Activated CD8-positive, alpha-beta T cell treated with anti-CD3 and anti-CD28 coated beads, Interleukin-2, amount 10 ng/mL, durations not matched to agents 7 days and 5 days (primary cell): ENCODE measurements around the gene KLK15. TPM values are rescaled to one million over a fixed set of nuclear protein-coding genes. Genes with fewer than 3 reads are reported as not detected.
"Not testable (repeated sequence)": the region's sequence is repeated elsewhere in the genome, so short reads cannot be mapped to it uniquely, and the experiment has no call there.

Experiments used
- ATAC-seq: fragments of 150-1000 bp; cut with Tn5 transposase; one replicate; pipeline ENCODE4 v1.10.0; 2021; ENCODE audit warnings: moderate library complexity
- CTCF ChIA-PET: fragments of 350-600 bp; sonication (Branson Sonifier 250); formaldehyde crosslinking; loops from one replicate; lab custom pipeline; 2021; ENCODE audit warnings: antibody characterized with exemption; lab: Charles Lee
- POLR2A ChIA-PET: fragments of 350-600 bp; sonication (Branson Sonifier 250); formaldehyde crosslinking; loops from one replicate; lab custom pipeline; 2021; ENCODE audit warnings: antibody characterized with exemption; lab: Charles Lee
- DNase-seq: peaks from one replicate; pipeline ENCODE4 v3.0.0-alpha.2; 2020
- H3K27ac Mint-ChIP-seq: one replicate; pipeline ENCODE4 v1.8.0; 2021; ENCODE audit warnings: mild to moderate bottlenecking, mixed read lengths
- H3K27me3 Mint-ChIP-seq: one replicate; pipeline ENCODE4 v1.8.0; 2021; ENCODE audit warnings: low read depth, mixed read lengths
- H3K36me3 Mint-ChIP-seq: one replicate; pipeline ENCODE4 v1.8.0; 2021; ENCODE audit warnings: low read depth, mixed read lengths
- H3K4me1 Mint-ChIP-seq: one replicate; pipeline ENCODE4 v1.8.0; 2021; ENCODE audit warnings: low read depth, mixed read lengths
- H3K4me3 Mint-ChIP-seq: one replicate; pipeline ENCODE4 v1.8.0; 2021; ENCODE audit warnings: mild to moderate bottlenecking, mixed read lengths
- H3K9me3 Mint-ChIP-seq: one replicate; pipeline ENCODE4 v1.8.0; 2022; ENCODE audit warnings: mixed read lengths; ENCODE audit not compliant: insufficient read depth
- total RNA-seq, 2 experiments: library from RNA; stranded (reverse); gene quantifications; one replicate each; pipeline ENCODE4 v1.2.3, GENCODE V29; 2021

The KLK15 gene
- total RNA-seq, 2 experiments from 2014 or later: not detected

DNA sequence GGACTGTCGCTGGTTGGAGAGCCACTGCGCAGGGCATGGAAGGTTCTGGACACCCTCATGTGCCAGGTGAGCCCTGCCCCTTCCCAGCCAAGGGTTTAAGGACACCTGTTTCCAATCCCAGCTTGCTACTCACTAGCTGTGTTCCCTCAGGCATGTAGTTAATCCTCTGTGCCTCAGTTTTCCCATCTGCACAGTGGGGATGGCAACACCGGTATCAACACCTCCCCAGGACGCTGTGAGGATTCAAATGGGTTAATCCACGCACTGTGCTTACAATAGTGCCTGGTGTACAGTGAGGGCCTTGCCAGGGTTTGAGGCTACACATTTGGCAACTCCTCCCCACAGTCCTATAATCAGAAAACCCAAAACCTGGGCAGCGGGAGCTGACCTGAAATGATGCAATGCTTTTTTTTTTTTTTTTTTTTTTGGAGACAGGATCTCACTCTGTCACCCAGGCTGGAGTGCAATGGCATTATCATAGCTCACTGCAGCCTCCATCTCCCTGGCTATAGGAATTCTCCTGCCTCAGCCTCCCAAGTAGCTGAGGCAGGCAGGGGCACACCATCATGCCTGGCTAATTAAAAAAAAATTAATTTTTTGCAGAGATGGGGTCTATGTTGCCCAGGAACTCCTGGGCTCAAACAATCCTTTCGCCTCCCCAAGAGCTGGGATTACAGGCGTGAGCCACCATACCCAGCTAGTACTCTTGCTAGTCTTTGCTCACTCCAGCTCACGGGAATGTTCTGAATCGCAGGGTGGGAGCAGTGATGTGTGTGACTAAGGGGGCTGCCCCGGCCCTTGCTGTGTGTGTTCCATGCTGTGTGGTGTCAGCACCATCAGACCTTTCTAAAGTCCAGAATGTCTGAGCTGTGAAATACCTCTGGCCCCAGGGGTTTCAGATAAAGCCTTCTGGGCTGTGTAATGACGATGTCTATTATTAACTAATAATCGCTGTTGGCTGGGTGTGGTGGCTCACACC is 40.8 kb downstream of the KLK15 start:
- POLR2A ChIA-PET: interaction anchor here (5.0 kb wide), 1 partner anchor 12 kb away, joined by 29 read pairs; no protein-coding TSS in a partner anchor
- CTCF ChIA-PET: interaction anchor here (0.6 to 1.1 kb wide), 4 partner anchors 15 to 255 kb away, joined by 3 to 4 read pairs (median 3); no protein-coding TSS in a partner anchor
- Mint-ChIP-seq H3K27me3 (no peaks in the 10 kb centered on the region), H3K4me1 (peaks cover 4% of the 10 kb centered on the region), H3K27ac (no peak overlapping the region), H3K9me3 (no peaks in the 10 kb centered on the region), H3K4me3 (no peak overlapping the region), H3K36me3 (peaks cover 8% of the 10 kb centered on the region)
- no peak for DNase-seq
- no peak for ATAC-seq

DNA sequence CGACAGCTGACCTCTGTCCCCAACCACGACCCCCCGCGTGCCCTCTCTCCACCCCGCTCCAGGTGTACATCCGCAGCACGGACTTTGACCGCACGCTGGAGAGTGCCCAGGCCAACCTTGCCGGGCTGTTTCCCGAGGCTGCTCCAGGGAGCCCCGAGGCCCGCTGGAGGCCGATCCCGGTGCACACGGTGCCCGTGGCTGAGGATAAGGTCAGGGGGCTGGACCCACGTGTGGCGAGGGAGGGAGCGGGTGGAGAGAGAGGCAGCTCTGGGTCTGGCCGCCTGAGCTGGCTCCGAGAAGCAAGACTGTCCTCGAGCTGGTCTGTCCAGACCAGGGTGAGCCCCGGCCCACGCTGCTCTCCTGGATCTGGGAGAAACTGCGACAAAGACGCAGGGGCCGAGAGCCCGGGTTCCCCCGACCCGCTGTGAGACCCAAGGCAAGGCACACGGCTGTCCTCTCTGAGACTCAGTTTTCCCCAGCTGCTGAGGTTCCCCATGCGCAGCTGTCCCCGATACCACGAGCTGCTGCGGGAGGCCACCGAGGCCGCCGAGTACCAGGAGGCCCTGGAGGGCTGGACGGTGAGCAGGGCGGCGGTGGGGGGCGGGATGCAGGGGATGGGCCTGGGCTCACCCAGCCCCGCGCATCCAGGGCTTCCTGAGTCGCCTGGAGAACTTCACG is 41.6 kb downstream of the KLK15 start:
- CTCF ChIA-PET: no interaction called here

DNA sequence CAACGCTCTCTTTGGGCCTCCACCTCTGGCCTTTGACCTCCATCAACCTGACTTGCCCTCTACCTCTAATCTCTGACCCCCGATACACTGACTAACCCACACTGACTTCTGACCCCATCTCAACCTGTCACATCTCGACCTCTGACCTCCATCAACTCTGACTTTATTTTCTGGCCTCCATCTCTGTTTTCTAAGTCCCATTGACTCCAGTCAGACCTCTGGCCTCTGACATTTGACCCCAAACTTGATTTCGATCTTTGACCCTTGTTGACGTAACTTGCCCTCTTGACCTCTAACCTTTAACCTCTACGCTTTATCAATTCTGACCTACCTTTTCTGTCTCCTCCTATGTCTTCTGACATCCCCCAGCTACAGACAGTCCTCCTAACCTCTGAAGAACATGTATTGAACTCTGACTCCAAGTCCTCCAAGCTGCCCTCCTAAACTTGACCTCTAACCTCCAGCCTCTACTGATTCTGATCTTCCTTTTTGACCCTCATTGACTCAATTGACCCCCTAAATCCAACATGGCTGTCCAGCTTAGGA is 42.4 kb downstream of the KLK15 start:
- Mint-ChIP-seq H3K4me3 (no peak overlapping the region), H3K36me3 (peaks cover 5% of the 10 kb centered on the region), H3K9me3 (no peaks in the 10 kb centered on the region), H3K27me3 (no peaks in the 10 kb centered on the region), H3K4me1 (peaks cover 4% of the 10 kb centered on the region), H3K27ac (no peak overlapping the region)
- ATAC-seq (no peak), DNase-seq (no peak)
- CTCF ChIA-PET: no interaction called here
- POLR2A ChIA-PET: interaction anchor here (5.0 kb wide), 1 partner anchor 13 kb away, joined by 29 read pairs; no protein-coding TSS in a partner anchor

More for the DNA sequence above, 41.6 kb downstream of the KLK15 start:
- POLR2A ChIA-PET: interaction anchor here (5.0 kb wide), 1 partner anchor 13 kb away, joined by 29 read pairs; no protein-coding TSS in a partner anchor
- H3K27ac Mint-ChIP-seq: no peak overlapping the region
- peaks cover 5% of the 10 kb centered on the region for H3K36me3 Mint-ChIP-seq
- no peak overlapping the region for H3K4me3 Mint-ChIP-seq
- no peak for ATAC-seq
- peaks cover 4% of the 10 kb centered on the region for H3K4me1 Mint-ChIP-seq
- no peak for DNase-seq
- H3K9me3 Mint-ChIP-seq: no peaks in the 10 kb centered on the region
- H3K27me3 Mint-ChIP-seq: no peaks in the 10 kb centered on the region

DNA sequence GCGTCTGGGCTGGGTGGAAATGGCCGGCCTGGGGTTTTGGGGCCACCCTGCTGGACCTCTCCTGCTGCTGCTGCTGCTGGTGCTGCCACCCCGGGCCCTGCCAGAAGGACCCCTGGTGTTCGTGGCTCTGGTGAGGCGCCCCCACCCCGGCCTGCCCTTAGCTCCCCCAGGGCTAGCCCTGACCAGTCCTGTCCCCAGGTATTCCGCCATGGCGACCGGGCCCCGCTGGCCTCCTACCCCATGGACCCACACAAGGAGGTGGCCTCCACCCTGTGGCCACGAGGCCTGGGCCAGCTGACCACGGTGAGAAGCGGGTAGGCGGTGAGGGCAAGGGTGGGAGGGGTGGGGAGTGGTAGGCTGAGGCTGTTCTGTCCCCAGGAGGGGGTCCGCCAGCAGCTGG is 43.0 kb downstream of the KLK15 start, which contains the start of gene ACP4:
TSS of gene ACP4 (plus strand) at position 20 of the 400 bp plus-strand sequence. CDS start at position 20, 0 bp downstream.
- H3K27me3 Mint-ChIP-seq: no peaks in the 10 kb centered on the region
- no peak within 1 kb of the TSS for H3K4me3 Mint-ChIP-seq
- DNase-seq: no peak
- ChIA-PET CTCF (no interaction called here), POLR2A (no interaction called here)
- no peak within 1 kb of the TSS for H3K27ac Mint-ChIP-seq
- no peaks in the 10 kb centered on the region for H3K9me3 Mint-ChIP-seq
- H3K36me3 Mint-ChIP-seq: peaks cover under 1% of the 10 kb centered on the region
- no peak for ATAC-seq
- peaks cover 4% of the 10 kb centered on the region for H3K4me1 Mint-ChIP-seq

DNA sequence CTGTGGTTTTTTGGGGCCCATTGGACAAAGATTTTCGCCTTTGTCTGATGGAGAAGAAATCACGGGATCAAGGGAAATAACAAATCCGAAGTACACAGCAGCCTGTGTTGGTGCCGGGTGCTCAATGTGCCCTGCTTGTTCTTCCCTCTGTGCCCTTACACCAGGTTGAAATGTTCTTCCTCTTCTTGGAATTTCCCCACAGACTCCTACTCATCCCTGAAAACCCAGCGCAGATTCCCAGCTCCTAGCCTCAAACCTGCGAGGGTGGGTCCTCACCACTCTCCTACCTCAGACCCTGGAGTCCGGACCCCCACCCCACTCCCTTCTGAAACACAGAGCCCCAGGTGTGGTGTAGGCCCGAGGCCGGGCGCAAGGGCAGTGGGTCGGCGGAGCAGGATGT is 48.0 kb downstream of the KLK15 start:
- POLR2A ChIA-PET: no interaction called here
- Mint-ChIP-seq H3K9me3 (no peaks in the 10 kb centered on the region), H3K4me1 (peaks cover 6% of the 10 kb centered on the region), H3K27me3 (peaks cover 5% of the 10 kb centered on the region), H3K4me3 (no peak overlapping the region), H3K36me3 (no peaks in the 10 kb centered on the region), H3K27ac (no peak overlapping the region)
- CTCF ChIA-PET: no interaction called here
- no peak for ATAC-seq
- no peak for DNase-seq

DNA sequence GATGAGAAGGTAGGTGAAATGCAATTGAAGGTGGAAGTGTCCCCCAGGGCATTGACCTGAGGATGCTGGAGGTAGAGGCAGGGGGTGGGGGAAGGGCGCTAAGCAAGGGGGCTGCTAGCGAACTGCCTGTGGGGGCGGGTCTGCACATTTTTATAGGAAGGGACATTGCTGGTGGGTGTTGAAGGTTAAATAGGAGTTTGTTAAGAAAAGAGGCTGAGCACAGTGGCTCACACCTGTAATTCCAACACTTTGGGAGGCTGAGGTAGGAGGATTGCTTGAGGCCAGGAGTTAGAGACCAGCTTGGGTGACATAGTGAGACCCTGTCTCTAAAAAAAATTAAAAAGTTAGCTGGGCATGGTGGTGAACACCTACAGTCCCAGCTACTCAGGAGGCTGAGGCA is 48.7 kb downstream of the KLK15 start:
- H3K36me3 Mint-ChIP-seq: no peaks in the 10 kb centered on the region
- no peak overlapping the region for H3K27ac Mint-ChIP-seq
- H3K27me3 Mint-ChIP-seq: peaks cover 10% of the 10 kb centered on the region
- no peak for ATAC-seq
- ChIA-PET POLR2A (no interaction called here), CTCF (interaction anchor here (1.2 to 1.6 kb wide), 4 partner anchors 60 to 247 kb away, joined by 3 to 10 read pairs (median 6); no protein-coding TSS in a partner anchor)
- H3K9me3 Mint-ChIP-seq: no peaks in the 10 kb centered on the region
- H3K4me1 Mint-ChIP-seq: peaks cover 6% of the 10 kb centered on the region
- no peak for DNase-seq
- H3K4me3 Mint-ChIP-seq: no peak overlapping the region

DNA sequence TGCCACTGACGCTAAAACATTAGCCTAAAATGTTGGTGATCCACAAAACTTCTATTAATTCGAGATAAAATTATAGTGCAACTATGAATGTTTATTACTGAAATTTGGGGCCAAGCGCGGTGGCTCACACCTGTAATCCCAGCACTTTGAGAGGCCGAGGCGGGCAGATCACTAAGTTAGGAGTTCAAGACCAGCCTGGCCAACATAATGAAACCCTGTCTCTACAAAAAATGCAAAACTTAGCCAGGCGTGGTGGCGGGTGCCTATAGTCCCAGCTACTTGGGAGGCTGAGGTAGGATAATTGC is 49.6 kb downstream of the KLK15 start:
- POLR2A ChIA-PET, H3K4me3 Mint-ChIP-seq, DNase-seq, H3K27ac Mint-ChIP-seq, H3K9me3 Mint-ChIP-seq, H3K36me3 Mint-ChIP-seq, H3K4me1 Mint-ChIP-seq, ATAC-seq: not testable (repeated sequence)
- CTCF ChIA-PET: interaction anchor here (0.8 to 1.6 kb wide), 7 partner anchors 12 to 246 kb away, joined by 3 to 10 read pairs (median 4); no protein-coding TSS in a partner anchor
- H3K27me3 Mint-ChIP-seq: peaks cover 19% of the 10 kb centered on the region

DNA sequence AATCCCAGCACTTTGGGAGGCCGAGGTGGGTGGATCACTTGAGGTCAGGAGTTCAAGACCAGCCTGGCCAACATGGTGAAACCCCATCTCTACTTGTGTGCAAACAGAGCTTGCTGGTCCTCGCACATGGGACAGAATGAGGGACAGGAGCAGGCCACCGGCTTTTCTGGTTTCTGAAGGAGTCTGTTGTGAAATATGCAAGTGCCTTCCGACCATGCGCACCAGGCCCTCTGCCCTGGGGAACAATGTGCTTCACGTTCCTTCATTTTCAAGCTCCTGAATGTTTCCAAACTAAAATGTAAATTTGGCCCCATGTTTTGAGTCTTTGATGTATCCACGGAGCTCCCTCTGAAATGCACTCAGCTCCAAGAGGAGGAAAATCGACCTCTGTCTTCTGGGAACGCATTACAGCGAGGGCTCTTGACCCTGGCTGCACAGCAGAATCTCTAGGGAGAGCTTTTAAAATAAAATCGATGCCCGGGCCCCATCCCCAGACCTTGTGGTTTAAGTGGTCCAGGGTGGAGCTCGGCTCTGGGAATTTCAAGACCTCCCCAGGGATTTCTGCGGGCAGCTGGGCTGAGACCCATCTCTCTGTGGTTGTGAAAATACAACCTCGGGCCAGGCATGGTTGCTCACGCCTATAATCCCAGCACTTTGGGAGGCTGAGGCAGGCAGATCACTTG is 52.5 kb downstream of the KLK15 start:
- POLR2A ChIA-PET: no interaction called here
- CTCF ChIA-PET: interaction anchor here (0.9 to 2.7 kb wide), 2 partner anchors 75 to 243 kb away, joined by 4 to 7 read pairs; no protein-coding TSS in a partner anchor

DNA sequence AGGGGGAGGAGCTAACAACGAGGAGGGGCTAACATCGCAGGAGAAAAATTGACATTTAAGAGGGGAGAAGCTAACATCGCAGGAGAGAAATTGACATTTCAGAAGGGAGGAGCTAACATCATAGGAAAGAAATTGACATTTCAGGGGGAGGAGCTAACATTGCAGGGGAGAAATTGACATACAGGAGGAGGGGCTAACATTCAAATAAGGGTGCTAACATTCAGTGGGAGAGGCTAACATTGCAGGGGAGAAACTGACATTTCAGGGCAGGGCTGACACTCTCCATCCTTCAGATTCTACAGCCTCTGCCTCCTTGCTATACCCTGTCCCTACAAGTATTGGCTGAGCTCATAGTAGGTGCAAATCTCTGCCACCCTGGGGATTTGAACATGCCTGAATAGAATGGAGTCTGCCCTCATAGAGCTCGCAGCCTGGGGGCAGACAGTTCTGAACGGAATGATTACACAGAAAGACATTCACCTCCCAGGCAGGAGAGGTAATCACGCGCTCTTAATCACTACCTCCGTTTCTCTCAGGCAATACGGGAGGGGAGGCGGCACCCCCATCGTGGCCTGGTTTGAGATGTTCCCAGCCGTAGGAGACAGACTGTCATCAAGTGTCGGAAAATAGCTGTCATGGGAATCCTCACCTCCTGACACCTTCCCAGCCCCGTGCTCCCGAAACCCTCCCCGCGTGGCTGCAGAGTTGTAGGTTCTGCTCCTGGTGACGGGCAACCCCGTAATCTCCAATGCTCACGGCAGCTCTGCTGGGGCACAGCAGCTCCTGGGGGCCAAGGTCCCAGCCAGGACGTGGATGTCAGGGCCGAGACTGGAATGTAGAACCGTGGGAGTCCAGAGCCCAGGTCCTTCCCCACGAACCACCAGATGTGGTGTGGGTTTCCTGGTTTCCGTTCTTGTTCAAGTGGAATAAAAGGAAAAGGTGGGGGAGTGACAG is 53.6 kb downstream of the KLK15 start:
- ChIA-PET POLR2A (interaction anchor here (1.3 kb wide), 1 partner anchor 24 kb away, joined by 4 read pairs; no protein-coding TSS in a partner anchor), CTCF (interaction anchor here (1.0 to 4.0 kb wide), 4 partner anchors 51 to 242 kb away, joined by 3 to 15 read pairs (median 4); no protein-coding TSS in a partner anchor)
- DNase-seq (no peak), ATAC-seq (no peak)
- Mint-ChIP-seq H3K27ac (no peak overlapping the region), H3K27me3 (peaks cover 34% of the 10 kb centered on the region), H3K4me1 (peaks cover 6% of the 10 kb centered on the region), H3K36me3 (no peaks in the 10 kb centered on the region), H3K9me3 (no peaks in the 10 kb centered on the region), H3K4me3 (no peak overlapping the region)

More for the DNA sequence above, 52.5 kb downstream of the KLK15 start:
- Mint-ChIP-seq H3K4me3 (no peak overlapping the region), H3K36me3 (no peaks in the 10 kb centered on the region), H3K9me3 (no peaks in the 10 kb centered on the region), H3K27me3 (peaks cover 34% of the 10 kb centered on the region), H3K27ac (no peak overlapping the region), H3K4me1 (peaks cover 6% of the 10 kb centered on the region)
- DNase-seq (no peak), ATAC-seq (no peak)

DNA sequence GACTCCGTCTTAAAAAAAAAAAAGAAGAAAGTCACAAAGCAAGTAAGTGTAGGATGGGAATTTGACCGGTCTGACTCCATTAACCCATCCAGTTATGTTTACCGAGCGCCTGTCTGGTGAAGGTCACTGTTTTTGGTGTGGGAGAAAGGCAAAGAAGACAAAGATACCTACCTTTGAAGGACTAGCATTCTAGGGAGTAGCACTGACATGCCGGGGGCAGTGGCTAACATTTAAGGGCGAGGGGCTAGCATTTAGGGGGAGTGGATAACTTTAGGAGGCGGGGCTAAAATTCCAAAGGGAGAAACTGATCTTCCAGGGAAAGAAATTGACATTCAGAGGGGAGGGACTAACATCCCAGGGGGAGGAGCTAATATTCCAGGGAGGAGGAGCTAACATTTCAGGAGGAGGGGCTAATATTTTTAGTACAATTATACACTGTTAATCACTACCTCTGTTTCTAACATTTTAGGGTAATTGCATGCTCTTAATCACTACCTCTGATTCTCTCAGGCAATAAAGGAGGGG is 54.4 kb downstream of the KLK15 start:
- no peak overlapping the region for H3K27ac Mint-ChIP-seq
- peaks cover 6% of the 10 kb centered on the region for H3K4me1 Mint-ChIP-seq
- no peak for ATAC-seq
- DNase-seq: no peak
- H3K27me3 Mint-ChIP-seq: peaks cover 34% of the 10 kb centered on the region
- POLR2A ChIA-PET: interaction anchor here (1.3 kb wide), 1 partner anchor 25 kb away, joined by 4 read pairs; no protein-coding TSS in a partner anchor
- CTCF ChIA-PET: interaction anchor here (1.0 to 4.0 kb wide), 4 partner anchors 51 to 242 kb away, joined by 3 to 15 read pairs (median 4); no protein-coding TSS in a partner anchor
- no peak overlapping the region for H3K4me3 Mint-ChIP-seq
- H3K36me3 Mint-ChIP-seq: no peaks in the 10 kb centered on the region
- H3K9me3 Mint-ChIP-seq: no peaks in the 10 kb centered on the region
